ENCODE results near the gene MATN4. TPM values are rescaled to one million over a fixed set of nuclear protein-coding genes. Genes with fewer than 3 reads are reported as not detected.

The MATN4 gene
- total and polyA plus RNA-seq, 2 of the 13 experiments (the other 11 are each of a cell fraction or from before 2014, with no cell fraction given), result not detected

DNA sequence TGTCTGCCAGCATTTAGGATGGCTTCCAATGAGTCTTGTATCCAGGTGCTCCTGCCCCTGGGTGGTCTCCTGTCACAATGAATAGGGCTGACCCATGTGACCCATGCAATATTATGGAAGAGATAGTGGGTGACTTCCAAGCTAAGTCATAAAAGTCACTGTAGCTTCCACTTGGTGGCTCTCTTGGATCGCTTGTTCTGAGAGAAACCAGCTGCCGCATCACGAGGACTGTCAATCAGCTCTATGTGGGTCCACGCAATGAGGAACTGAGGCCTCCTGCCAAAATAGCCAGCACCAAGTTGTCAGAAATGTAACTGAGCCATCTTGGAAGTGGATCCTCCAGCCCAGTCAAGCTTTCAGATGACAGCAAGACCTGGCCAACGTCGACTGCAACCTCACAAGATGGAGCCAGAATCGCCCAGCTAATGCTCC lies 14.9 kb upstream of the MATN4 start (continued):
- TF ChIP-seq, protein P1, sequence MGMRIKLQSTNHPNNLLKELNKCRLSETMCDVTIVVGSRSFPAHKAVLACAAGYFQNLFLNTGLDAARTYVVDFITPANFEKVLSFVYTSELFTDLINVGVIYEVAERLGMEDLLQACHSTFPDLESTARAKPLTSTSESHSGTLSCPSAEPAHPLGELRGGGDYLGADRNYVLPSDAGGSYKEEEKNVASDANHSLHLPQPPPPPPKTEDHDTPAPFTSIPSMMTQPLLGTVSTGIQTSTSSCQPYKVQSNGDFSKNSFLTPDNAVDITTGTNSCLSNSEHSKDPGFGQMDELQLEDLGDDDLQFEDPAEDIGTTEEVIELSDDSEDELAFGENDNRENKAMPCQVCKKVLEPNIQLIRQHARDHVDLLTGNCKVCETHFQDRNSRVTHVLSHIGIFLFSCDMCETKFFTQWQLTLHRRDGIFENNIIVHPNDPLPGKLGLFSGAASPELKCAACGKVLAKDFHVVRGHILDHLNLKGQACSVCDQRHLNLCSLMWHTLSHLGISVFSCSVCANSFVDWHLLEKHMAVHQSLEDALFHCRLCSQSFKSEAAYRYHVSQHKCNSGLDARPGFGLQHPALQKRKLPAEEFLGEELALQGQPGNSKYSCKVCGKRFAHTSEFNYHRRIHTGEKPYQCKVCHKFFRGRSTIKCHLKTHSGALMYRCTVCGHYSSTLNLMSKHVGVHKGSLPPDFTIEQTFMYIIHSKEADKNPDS (CRISPR knock-in tag; IDR thresholded peaks at IDR 0.05), result no peak
- no peak for TF ChIP-seq ZNF552 (CRISPR knock-in tag; IDR thresholded peaks at IDR 0.05; ENCODE audit: borderline replicate concordance)
- peak; percentile 84; the same call in 1 of the 2 replicates for TF ChIP-seq KLF11 (CRISPR knock-in tag; IDR thresholded peaks at IDR 0.05)
- TF ChIP-seq, protein P2, sequence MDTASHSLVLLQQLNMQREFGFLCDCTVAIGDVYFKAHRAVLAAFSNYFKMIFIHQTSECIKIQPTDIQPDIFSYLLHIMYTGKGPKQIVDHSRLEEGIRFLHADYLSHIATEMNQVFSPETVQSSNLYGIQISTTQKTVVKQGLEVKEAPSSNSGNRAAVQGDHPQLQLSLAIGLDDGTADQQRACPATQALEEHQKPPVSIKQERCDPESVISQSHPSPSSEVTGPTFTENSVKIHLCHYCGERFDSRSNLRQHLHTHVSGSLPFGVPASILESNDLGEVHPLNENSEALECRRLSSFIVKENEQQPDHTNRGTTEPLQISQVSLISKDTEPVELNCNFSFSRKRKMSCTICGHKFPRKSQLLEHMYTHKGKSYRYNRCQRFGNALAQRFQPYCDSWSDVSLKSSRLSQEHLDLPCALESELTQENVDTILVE (CRISPR knock-in tag; IDR thresholded peaks at IDR 0.05), result peak; percentile 64; the same call in 1 of the 2 replicates
- no peak for TF ChIP-seq ZNF350 (CRISPR knock-in tag; IDR thresholded peaks at IDR 0.05; ENCODE audit: borderline replicate concordance, low read depth)
- no peak for TF ChIP-seq ZNF747 (CRISPR knock-in tag; IDR thresholded peaks at IDR 0.05; ENCODE audit: borderline replicate concordance)
- no peak for TF ChIP-seq JUNB (CRISPR knock-in tag; IDR thresholded peaks at IDR 0.05; ENCODE audit: borderline replicate concordance)
- TF ChIP-seq, protein P3, sequence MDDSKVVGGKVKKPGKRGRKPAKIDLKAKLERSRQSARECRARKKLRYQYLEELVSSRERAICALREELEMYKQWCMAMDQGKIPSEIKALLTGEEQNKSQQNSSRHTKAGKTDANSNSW (CRISPR knock-in tag; IDR thresholded peaks at IDR 0.05; ENCODE audit: borderline replicate concordance), result no peak
- TF ChIP-seq, protein P4, sequence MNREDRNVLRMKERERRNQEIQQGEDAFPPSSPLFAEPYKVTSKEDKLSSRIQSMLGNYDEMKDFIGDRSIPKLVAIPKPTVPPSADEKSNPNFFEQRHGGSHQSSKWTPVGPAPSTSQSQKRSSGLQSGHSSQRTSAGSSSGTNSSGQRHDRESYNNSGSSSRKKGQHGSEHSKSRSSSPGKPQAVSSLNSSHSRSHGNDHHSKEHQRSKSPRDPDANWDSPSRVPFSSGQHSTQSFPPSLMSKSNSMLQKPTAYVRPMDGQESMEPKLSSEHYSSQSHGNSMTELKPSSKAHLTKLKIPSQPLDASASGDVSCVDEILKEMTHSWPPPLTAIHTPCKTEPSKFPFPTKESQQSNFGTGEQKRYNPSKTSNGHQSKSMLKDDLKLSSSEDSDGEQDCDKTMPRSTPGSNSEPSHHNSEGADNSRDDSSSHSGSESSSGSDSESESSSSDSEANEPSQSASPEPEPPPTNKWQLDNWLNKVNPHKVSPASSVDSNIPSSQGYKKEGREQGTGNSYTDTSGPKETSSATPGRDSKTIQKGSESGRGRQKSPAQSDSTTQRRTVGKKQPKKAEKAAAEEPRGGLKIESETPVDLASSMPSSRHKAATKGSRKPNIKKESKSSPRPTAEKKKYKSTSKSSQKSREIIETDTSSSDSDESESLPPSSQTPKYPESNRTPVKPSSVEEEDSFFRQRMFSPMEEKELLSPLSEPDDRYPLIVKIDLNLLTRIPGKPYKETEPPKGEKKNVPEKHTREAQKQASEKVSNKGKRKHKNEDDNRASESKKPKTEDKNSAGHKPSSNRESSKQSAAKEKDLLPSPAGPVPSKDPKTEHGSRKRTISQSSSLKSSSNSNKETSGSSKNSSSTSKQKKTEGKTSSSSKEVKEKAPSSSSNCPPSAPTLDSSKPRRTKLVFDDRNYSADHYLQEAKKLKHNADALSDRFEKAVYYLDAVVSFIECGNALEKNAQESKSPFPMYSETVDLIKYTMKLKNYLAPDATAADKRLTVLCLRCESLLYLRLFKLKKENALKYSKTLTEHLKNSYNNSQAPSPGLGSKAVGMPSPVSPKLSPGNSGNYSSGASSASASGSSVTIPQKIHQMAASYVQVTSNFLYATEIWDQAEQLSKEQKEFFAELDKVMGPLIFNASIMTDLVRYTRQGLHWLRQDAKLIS (CRISPR knock-in tag; IDR thresholded peaks at IDR 0.05), result no peak
- TF ChIP-seq HNRNPK (IDR thresholded peaks at IDR 0.05; ENCODE audit: low read depth, low read length, poor library complexity, severe bottlenecking), result no peak
- TF ChIP-seq, protein P5, sequence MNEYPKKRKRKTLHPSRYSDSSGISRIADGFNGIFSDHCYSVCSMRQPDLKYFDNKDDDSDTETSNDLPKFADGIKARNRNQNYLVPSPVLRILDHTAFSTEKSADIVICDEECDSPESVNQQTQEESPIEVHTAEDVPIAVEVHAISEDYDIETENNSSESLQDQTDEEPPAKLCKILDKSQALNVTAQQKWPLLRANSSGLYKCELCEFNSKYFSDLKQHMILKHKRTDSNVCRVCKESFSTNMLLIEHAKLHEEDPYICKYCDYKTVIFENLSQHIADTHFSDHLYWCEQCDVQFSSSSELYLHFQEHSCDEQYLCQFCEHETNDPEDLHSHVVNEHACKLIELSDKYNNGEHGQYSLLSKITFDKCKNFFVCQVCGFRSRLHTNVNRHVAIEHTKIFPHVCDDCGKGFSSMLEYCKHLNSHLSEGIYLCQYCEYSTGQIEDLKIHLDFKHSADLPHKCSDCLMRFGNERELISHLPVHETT (CRISPR knock-in tag; conservative IDR thresholded peaks at IDR 0.05), result no peak
- no peak for TF ChIP-seq ZC3H4 (CRISPR knock-in tag; IDR thresholded peaks at IDR 0.05; ENCODE audit: borderline replicate concordance)
- TF ChIP-seq ZFYVE20 (CRISPR knock-in tag; IDR thresholded peaks at IDR 0.05; ENCODE audit: borderline replicate concordance, low read depth), result no peak
- TF ChIP-seq, protein P6, sequence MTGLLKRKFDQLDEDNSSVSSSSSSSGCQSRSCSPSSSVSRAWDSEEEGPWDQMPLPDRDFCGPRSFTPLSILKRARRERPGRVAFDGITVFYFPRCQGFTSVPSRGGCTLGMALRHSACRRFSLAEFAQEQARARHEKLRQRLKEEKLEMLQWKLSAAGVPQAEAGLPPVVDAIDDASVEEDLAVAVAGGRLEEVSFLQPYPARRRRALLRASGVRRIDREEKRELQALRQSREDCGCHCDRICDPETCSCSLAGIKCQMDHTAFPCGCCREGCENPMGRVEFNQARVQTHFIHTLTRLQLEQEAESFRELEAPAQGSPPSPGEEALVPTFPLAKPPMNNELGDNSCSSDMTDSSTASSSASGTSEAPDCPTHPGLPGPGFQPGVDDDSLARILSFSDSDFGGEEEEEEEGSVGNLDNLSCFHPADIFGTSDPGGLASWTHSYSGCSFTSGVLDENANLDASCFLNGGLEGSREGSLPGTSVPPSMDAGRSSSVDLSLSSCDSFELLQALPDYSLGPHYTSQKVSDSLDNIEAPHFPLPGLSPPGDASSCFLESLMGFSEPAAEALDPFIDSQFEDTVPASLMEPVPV (CRISPR knock-in tag; IDR thresholded peaks at IDR 0.05), result 0 out of 2 replicates have a peak, but pooled peaks have one; percentile 41
- no peak for TF ChIP-seq NR2F6 (IDR thresholded peaks at IDR 0.05)
- TF ChIP-seq NR2F6 (CRISPR knock-in tag; IDR thresholded peaks at IDR 0.05), result peak; percentile 79
- TF ChIP-seq SP140L (CRISPR knock-in tag; IDR thresholded peaks at IDR 0.05; ENCODE audit: borderline replicate concordance), result peak; percentile 67; the same call in 1 of the 2 replicates
